Measurements from ENCODE around the gene TMEM100.
"Not testable (repeated sequence)": the region's sequence is repeated elsewhere in the genome, so short reads cannot be mapped to it uniquely, and the experiment has no call there.

The TMEM100 gene

DNA sequence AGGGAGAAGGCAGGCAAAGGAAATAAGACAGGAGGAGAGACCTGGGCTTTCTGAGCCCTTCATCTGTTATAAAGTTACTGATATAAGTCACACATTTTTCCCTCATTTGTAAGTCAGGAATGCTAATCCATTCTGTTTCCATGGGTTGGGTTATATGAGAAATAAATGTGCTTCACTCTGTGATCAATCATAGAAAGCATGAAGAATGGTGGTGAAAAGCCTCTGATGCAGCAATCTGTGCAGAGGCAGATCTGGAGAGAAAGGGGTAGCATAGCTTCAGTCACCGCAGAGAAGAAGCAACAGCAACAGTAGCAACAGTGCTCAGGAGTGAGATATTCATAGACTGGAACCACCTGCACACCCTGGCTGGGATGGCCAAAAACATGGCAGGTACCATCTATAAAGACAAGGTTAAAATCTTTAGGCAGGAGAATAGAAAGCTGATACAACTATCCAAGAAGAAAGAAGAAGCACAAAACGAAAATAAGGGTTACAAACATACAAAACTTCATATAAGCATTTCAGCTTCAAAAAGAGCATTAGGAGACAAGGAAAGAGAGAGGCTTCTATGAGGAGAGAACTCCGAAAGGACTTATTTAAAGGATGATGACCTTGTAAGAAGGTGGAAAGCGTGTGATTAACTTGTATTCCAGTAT lies 41.9 kb downstream of the TMEM100 start:
- intact Hi-C loops (cut with DNase I; ENCODE audit: low total_unique reads), result no loop called here
- DNase-seq, result no peak
- H3K27ac ChIP-seq, result no peak overlapping the region

GRCh38 chr17:55677446-55677845 lies 45.2 kb downstream of the TMEM100 start:
- Histone ChIP-seq H3K9me3 (no peaks in the 10 kb centered on the region), H3K36me3 (no peaks in the 10 kb centered on the region), H3K4me1 (no peaks in the 10 kb centered on the region), H3K4me3 (no peak overlapping the region), H3K27me3 (no peaks in the 10 kb centered on the region), H3K27ac (no peak overlapping the region)
- intact Hi-C loops (cut with DNase I; ENCODE audit: low total_unique reads), result no loop called here
- DNase-seq, result no peak
- TF ChIP-seq, protein P1, sequence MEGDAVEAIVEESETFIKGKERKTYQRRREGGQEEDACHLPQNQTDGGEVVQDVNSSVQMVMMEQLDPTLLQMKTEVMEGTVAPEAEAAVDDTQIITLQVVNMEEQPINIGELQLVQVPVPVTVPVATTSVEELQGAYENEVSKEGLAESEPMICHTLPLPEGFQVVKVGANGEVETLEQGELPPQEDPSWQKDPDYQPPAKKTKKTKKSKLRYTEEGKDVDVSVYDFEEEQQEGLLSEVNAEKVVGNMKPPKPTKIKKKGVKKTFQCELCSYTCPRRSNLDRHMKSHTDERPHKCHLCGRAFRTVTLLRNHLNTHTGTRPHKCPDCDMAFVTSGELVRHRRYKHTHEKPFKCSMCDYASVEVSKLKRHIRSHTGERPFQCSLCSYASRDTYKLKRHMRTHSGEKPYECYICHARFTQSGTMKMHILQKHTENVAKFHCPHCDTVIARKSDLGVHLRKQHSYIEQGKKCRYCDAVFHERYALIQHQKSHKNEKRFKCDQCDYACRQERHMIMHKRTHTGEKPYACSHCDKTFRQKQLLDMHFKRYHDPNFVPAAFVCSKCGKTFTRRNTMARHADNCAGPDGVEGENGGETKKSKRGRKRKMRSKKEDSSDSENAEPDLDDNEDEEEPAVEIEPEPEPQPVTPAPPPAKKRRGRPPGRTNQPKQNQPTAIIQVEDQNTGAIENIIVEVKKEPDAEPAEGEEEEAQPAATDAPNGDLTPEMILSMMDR (IDR thresholded peaks at IDR 0.05), result no peak

More for the DNA sequence above, 41.9 kb downstream of the TMEM100 start:
- Histone ChIP-seq H3K9me3 (no peaks in the 10 kb centered on the region), H3K27me3 (no peaks in the 10 kb centered on the region), H3K4me3 (no peak overlapping the region), H3K36me3 (no peaks in the 10 kb centered on the region), H3K4me1 (no peaks in the 10 kb centered on the region)
- TF ChIP-seq, protein P1 (IDR thresholded peaks at IDR 0.05), result no peak

- no peak for DNase-seq
- Histone ChIP-seq H3K27me3 (no peaks in the 10 kb centered on the region), H3K4me3 (no peak overlapping the region), H3K27ac (no peak overlapping the region), H3K9me3 (no peaks in the 10 kb centered on the region), H3K4me1 (no peaks in the 10 kb centered on the region), H3K36me3 (no peaks in the 10 kb centered on the region)
- TF ChIP-seq, protein P1 (IDR thresholded peaks at IDR 0.05), result no peak
- intact Hi-C loops (cut with DNase I; ENCODE audit: low total_unique reads), result no loop called here
Observed at GRCh38 chr17:55676274-55676673, 46.4 kb downstream of the TMEM100 start.

DNA sequence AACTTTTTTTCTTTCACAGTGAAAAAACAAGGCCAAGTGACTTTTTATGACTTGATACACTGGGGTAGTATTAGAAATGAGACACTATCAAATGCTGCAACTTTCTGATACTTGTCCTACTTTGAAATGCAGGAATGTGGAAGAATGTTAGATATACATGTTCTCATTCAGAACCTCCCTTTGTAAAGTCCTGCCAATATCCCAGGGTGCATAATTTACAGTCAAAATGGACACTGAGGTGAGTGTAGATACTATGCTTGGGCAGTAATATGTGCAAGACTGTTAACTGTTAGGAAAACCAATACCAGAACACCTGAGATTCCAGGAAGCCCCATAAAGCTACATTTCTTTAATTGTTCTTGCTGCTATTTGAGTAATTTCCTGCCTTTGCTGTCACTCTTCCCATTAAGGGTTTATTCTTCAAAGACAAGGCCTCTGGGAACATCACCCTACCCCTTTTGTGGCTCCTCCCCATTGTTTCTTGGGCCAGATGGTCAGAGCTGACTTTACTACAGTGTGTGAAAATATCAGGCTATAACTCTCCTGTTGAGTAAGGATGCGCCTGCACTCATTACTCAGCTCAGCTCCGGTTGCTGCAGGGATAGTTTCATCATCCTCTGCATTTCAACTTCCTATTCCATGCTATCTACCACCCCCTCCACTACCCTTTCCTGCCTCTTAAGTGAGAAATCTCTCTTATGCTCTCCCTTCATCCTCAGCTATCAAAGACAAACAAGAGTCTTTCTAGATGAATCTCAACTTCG lies 48.7 kb downstream of the TMEM100 start:
- Histone ChIP-seq H3K4me3 (no peak overlapping the region), H3K36me3 (no peaks in the 10 kb centered on the region), H3K27me3 (no peaks in the 10 kb centered on the region), H3K27ac (no peak overlapping the region), H3K9me3 (no peaks in the 10 kb centered on the region), H3K4me1 (no peaks in the 10 kb centered on the region)
- TF ChIP-seq, protein P1 (IDR thresholded peaks at IDR 0.05), result no peak
- DNase-seq, result no peak
- intact Hi-C loops (cut with DNase I; ENCODE audit: low total_unique reads), result no loop called here

GRCh38 chr17:55672585-55673501 lies 49.8 kb downstream of the TMEM100 start:
- Histone ChIP-seq H3K9me3 (no peaks in the 10 kb centered on the region), H3K4me1 (no peaks in the 10 kb centered on the region), H3K27me3 (no peaks in the 10 kb centered on the region), H3K27ac (no peak overlapping the region), H3K4me3 (no peak overlapping the region), H3K36me3 (no peaks in the 10 kb centered on the region)
- no peak for DNase-seq
- TF ChIP-seq, protein P1 (IDR thresholded peaks at IDR 0.05), result no peak
- intact Hi-C loops (cut with DNase I; ENCODE audit: low total_unique reads), result no loop called here

DNA sequence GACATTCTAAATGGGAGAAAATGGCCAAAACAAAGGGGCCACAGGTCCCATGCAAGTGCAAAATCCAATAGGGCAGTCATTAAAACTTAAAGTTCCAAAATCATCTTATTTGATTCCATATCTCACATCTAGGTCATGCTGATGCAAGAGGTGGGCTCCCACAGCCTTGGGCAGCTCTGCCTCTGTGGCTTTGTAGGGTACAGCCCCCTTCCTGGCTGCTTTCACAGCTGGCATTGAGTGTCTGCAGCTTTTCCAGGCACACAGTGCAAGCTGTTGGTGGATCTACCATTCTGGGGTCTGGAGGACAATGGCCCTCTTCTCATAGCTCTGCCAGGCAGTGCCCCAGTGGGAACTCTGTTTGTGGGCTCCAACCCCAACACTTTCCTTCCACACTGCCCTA lies 50.7 kb downstream of the TMEM100 start:
- H3K4me1 ChIP-seq; H3K9me3 ChIP-seq; H3K4me3 ChIP-seq; intact Hi-C loops (cut with DNase I; ENCODE audit: low total_unique reads); H3K27ac ChIP-seq; DNase-seq; H3K27me3 ChIP-seq; H3K36me3 ChIP-seq: not testable (repeated sequence)

All from tibial artery (tissue), 4 donors.